ENCODE measurements around the gene PCDH1. TPM values are rescaled to one million over a fixed set of nuclear protein-coding genes. Genes with fewer than 3 reads are reported as not detected.

Gene PCDH1
- total RNA-seq, 1 experiment from 2014 or later = 0.45 TPM

GRCh38 chr5:141846031-141846430 is 32.2 kb downstream of the PCDH1 start:
- H3K27me3 ChIP-seq (replicated peaks; ENCODE audit: insufficient read depth, low read depth, low read length, poor library complexity) = no peaks in the 10 kb centered on the region
- H3K27ac ChIP-seq (ENCODE audit: low read depth, low read length, poor library complexity, severe bottlenecking) = no peak overlapping the region
- DNase-seq (ENCODE audit: low spot score) = peak; percentile 45
- peaks cover 19% of the 10 kb centered on the region for H3K4me1 ChIP-seq (ENCODE audit: insufficient read depth, low read length, poor library complexity, severe bottlenecking)
- ChIA-PET POLR2A (ENCODE audit: low non-redundant PET) (interaction anchor here (0.7 kb wide), 1 partner anchor 880 kb away, joined by 10 read pairs; no protein-coding TSS in a partner anchor), CTCF (interaction anchor here (0.9 kb wide), 1 partner anchor 115 kb away, joined by 3 read pairs; no protein-coding TSS in a partner anchor)
- no peak for TF ChIP-seq EZH2 (IDR thresholded peaks at IDR 0.05; ENCODE audit: borderline replicate concordance, low read depth, low read length, poor library complexity, severe bottlenecking)
- H3K9me3 ChIP-seq (ENCODE audit: low read depth, low read length, poor library complexity, severe bottlenecking) = no peaks in the 10 kb centered on the region
- no peaks in the 10 kb centered on the region for H3K36me3 ChIP-seq (ENCODE audit: insufficient read depth, low read length, poor library complexity, severe bottlenecking)
- no TSS peak for BruUV-seq (replicated peaks)
- intact Hi-C loops (cut with micrococcal nuclease; ENCODE audit: unreplicated experiment) = no loop called here
- no peak overlapping the region for H3K4me3 ChIP-seq (ENCODE audit: low read depth, low read length, poor library complexity, severe bottlenecking)

GRCh38 chr5:141845371-141845851 is 32.8 kb downstream of the PCDH1 start:
- intact Hi-C loops (cut with micrococcal nuclease; ENCODE audit: unreplicated experiment) = no loop called here
- H3K27ac ChIP-seq (ENCODE audit: low read depth, low read length, poor library complexity, severe bottlenecking) = no peak overlapping the region
- peak; percentile 38 for DNase-seq (ENCODE audit: low spot score)
- ChIA-PET POLR2A (ENCODE audit: low non-redundant PET) (interaction anchor here (0.7 kb wide), 1 partner anchor 880 kb away, joined by 10 read pairs; no protein-coding TSS in a partner anchor), CTCF (interaction anchor here (0.9 kb wide), 1 partner anchor 115 kb away, joined by 3 read pairs; no protein-coding TSS in a partner anchor)
- TF ChIP-seq EZH2 (IDR thresholded peaks at IDR 0.05; ENCODE audit: borderline replicate concordance, low read depth, low read length, poor library complexity, severe bottlenecking) = no peak
- TF ChIP-seq, protein P1, sequence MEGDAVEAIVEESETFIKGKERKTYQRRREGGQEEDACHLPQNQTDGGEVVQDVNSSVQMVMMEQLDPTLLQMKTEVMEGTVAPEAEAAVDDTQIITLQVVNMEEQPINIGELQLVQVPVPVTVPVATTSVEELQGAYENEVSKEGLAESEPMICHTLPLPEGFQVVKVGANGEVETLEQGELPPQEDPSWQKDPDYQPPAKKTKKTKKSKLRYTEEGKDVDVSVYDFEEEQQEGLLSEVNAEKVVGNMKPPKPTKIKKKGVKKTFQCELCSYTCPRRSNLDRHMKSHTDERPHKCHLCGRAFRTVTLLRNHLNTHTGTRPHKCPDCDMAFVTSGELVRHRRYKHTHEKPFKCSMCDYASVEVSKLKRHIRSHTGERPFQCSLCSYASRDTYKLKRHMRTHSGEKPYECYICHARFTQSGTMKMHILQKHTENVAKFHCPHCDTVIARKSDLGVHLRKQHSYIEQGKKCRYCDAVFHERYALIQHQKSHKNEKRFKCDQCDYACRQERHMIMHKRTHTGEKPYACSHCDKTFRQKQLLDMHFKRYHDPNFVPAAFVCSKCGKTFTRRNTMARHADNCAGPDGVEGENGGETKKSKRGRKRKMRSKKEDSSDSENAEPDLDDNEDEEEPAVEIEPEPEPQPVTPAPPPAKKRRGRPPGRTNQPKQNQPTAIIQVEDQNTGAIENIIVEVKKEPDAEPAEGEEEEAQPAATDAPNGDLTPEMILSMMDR (conservative IDR thresholded peaks at IDR 0.05; ENCODE audit: low read depth, low read length) = peak; percentile 32
- peaks cover 16% of the 10 kb centered on the region for H3K4me1 ChIP-seq (ENCODE audit: insufficient read depth, low read length, poor library complexity, severe bottlenecking)
- H3K36me3 ChIP-seq (ENCODE audit: insufficient read depth, low read length, poor library complexity, severe bottlenecking) = no peaks in the 10 kb centered on the region
- BruUV-seq (replicated peaks) = no TSS peak
- H3K27me3 ChIP-seq (replicated peaks; ENCODE audit: insufficient read depth, low read depth, low read length, poor library complexity) = no peaks in the 10 kb centered on the region
- no peaks in the 10 kb centered on the region for H3K9me3 ChIP-seq (ENCODE audit: low read depth, low read length, poor library complexity, severe bottlenecking)
- no peak overlapping the region for H3K4me3 ChIP-seq (ENCODE audit: low read depth, low read length, poor library complexity, severe bottlenecking)

DNA sequence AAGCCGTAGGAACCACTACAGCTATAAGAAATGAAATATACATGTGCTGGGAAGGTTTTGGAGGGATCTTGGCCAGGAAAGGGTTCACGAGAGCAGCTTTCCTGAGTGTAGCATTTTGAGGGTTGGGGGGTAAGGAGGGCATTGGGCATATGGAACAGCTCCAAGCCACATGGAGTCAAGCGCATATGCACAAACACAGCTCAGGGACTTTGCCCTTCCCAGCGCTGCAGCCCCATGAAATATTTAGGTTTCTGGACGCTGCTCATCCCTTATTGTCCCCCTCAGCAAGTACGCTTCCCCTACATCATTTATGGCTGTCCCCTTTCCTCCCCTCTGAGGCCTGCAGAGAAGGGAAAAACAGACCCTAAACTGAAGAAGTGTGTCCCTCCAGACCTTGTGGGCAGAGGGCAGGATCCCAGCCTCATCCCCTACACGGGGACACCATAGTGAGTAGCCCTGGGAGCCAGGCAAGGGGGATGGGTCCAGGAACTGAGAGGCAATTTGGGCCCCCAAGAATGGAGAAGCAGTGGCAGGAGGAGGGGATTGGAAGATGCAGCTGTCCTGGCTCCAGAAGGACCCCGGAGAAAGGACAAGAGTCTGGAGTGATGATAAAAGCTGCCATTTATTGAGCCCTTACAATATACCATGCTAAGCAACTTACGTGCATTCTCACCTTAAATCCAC is 33.7 kb downstream of the PCDH1 start:
- DNase-seq (ENCODE audit: low spot score) = no peak
- Histone ChIP-seq H3K27me3 (replicated peaks; ENCODE audit: insufficient read depth, low read depth, low read length, poor library complexity) (no peaks in the 10 kb centered on the region), H3K27ac (ENCODE audit: low read depth, low read length, poor library complexity, severe bottlenecking) (no peak overlapping the region), H3K36me3 (ENCODE audit: insufficient read depth, low read length, poor library complexity, severe bottlenecking) (no peaks in the 10 kb centered on the region), H3K9me3 (ENCODE audit: low read depth, low read length, poor library complexity, severe bottlenecking) (no peaks in the 10 kb centered on the region), H3K4me3 (ENCODE audit: low read depth, low read length, poor library complexity, severe bottlenecking) (no peak overlapping the region), H3K4me1 (ENCODE audit: insufficient read depth, low read length, poor library complexity, severe bottlenecking) (peaks cover 23% of the 10 kb centered on the region)
- POLR2A ChIA-PET (ENCODE audit: low non-redundant PET) = no interaction called here
- intact Hi-C loops (cut with micrococcal nuclease; ENCODE audit: unreplicated experiment) = no loop called here
- TF ChIP-seq, protein P1 (conservative IDR thresholded peaks at IDR 0.05; ENCODE audit: low read depth, low read length) = no peak
- no peak for TF ChIP-seq EZH2 (IDR thresholded peaks at IDR 0.05; ENCODE audit: borderline replicate concordance, low read depth, low read length, poor library complexity, severe bottlenecking)
- BruUV-seq (replicated peaks) = no TSS peak
- CTCF ChIA-PET = no interaction called here

All from A673 (cell line).